Panc1 (cell line): Measurements from ENCODE around the gene MRFAP1L1. TPM values are rescaled to one million over a fixed set of nuclear protein-coding genes. Genes with fewer than 3 reads are reported as not detected.

Source experiments
- ATAC-seq: fragments of 200-7000 bp; cut with Tn5 transposase; 2 replicates; pipeline ENCODE4 v1.9.1; 2020; ENCODE audit warnings: mild to moderate bottlenecking, moderate library complexity
- BruUV-seq: library from RNA; stranded (reverse); fragments of 400-500 nt; replicated peaks from 2 replicates; lab custom pipeline; 2021; lab: Mats Ljungman, UMichigan
- CTCF ChIA-PET: fragments of 300-600 bp; sonication (Branson Sonifier 250); formaldehyde crosslinking; loops from one replicate; lab custom pipeline; 2022; ENCODE audit warnings: antibody characterized with exemption; lab: Charles Lee
- POLR2A ChIA-PET: fragments of 300-600 bp; sonication (Branson Sonifier 250); formaldehyde crosslinking; loops from one replicate; lab custom pipeline; 2022; ENCODE audit warnings: antibody characterized with exemption; lab: Charles Lee
- DNase-seq: peaks from one replicate; pipeline ENCODE4 v3.0.0-alpha.2; 2010; ENCODE audit warnings: low read depth, low spot score
- H3K27ac ChIP-seq: 2 replicates; pipeline ENCODE4 v1.5.1; 2011; ENCODE audit warnings: mild to moderate bottlenecking, low read length, inconsistent platforms
- H3K27me3 ChIP-seq: fragments of 200-500 bp; sonication (Bioruptor generic); 2 replicates; pipeline ENCODE4 v1.6.0; 2014; ENCODE audit warnings: low read length, inconsistent platforms; ENCODE audit not compliant: control insufficient read depth, insufficient read depth
- H3K36me3 ChIP-seq: fragments of 200-500 bp; sonication (Bioruptor generic); 2 replicates; pipeline ENCODE4 v1.5.1; 2014; ENCODE audit warnings: inconsistent platforms, mild to moderate bottlenecking, low read length, moderate library complexity; ENCODE audit not compliant: control insufficient read depth, insufficient read depth
- H3K4me1 ChIP-seq: 2 replicates; pipeline ENCODE4 v1.5.1; 2011; ENCODE audit warnings: inconsistent platforms, mild to moderate bottlenecking, low read length, moderate library complexity; ENCODE audit not compliant: control insufficient read depth, insufficient read depth
- H3K4me3 ChIP-seq, 2 experiments: 2 replicates each; pipeline ENCODE4 v1.5.1; 2011 to 2012; ENCODE audit warnings: low read depth in 2 of 2, low read length in 2 of 2, mild to moderate bottlenecking in 2 of 2, inconsistent platforms in 1 of 2, moderate library complexity in 1 of 2
- H3K9me3 ChIP-seq: fragments of 200-500 bp; sonication (Bioruptor generic); 2 replicates; pipeline ENCODE4 v1.5.1; 2014; ENCODE audit warnings: low read depth, mild to moderate bottlenecking, inconsistent platforms, low read length, moderate library complexity; ENCODE audit not compliant: control insufficient read depth, insufficient read depth
- POLR2AphosphoS5 ChIP-seq: IDR thresholded peaks from 2 replicates; pipeline ENCODE4 v1.6.1; 2012; ENCODE audit warnings: mild to moderate bottlenecking, low read depth, low read length, moderate library complexity
- SIN3A ChIP-seq: IDR thresholded peaks from 2 replicates; pipeline ENCODE4 v1.6.1; 2012; ENCODE audit warnings: low read depth, mild to moderate bottlenecking, low read length, moderate library complexity, borderline replicate concordance; ENCODE audit not compliant: insufficient read depth
- TCF7L2 ChIP-seq: IDR thresholded peaks from 2 replicates; pipeline ENCODE4 v1.6.1; 2011; ENCODE audit warnings: mild to moderate bottlenecking, low read depth, low read length, inconsistent platforms
- in situ Hi-C: cut with HindIII; loops from 2 replicates; pipeline ENCODE4 v1.10.0; 2016; ENCODE audit warnings: low sequenced_read_pairs, low pct_unique_long_range_greater_than_20kb
- intact Hi-C: fragments of 100-400 bp; cut with micrococcal nuclease; formaldehyde crosslinking; loops from one replicate; pipeline ENCODE4 v1.10.0; 2022; ENCODE audit not compliant: unreplicated experiment
- total RNA-seq: library from RNA; stranded (reverse); gene quantifications from one replicate; pipeline ENCODE4 v1.2.1, GENCODE V29; 2021; ENCODE audit not compliant: unreplicated experiment
- TF ChIP-seq, protein P1 (sequence below): fragments of 450-650 bp; IDR thresholded peaks from 2 replicates; pipeline ENCODE4 v1.5.1; 2017; ENCODE audit warnings: mild to moderate bottlenecking
- TF ChIP-seq, protein P2 (sequence below), 2 experiments: IDR thresholded peaks; 2 replicates each; pipeline ENCODE4 v1.6.1; 2011 to 2012; ENCODE audit warnings: low read depth in 2 of 2, control low read depth in 1 of 2, low read length in 1 of 2, mild to moderate bottlenecking in 1 of 2, moderate library complexity in 1 of 2; ENCODE audit not compliant: insufficient read depth in 1 of 2

MRFAP1L1 gene
- total RNA-seq, 1 experiment from 2014 or later: 29.5 TPM

DNA sequence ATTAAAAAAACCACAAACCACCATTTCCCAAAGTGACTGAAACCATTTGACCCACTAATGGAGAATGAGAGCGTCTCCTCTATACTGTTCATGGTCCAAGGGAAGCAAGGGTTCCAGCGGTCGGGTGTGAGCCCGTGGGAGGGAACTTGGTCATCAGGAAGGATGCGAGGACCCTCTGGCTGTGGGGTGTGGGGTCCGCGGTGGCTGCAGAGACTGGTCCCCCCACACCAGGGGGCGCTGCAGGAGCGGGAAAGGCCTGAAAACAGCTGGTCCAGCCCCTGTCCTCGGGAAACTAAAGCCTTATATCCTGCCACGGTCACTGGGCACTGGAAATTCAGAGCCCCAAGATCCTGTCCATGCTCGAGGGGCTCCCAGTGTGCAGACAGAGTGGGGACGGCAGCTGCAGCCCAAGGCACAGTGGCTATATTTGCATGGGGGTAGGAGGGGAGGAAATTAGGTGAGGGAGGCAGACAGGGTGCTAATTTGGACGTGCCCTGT, 10.6 kb upstream of the MRFAP1L1 start:
- TF ChIP-seq, protein P1, sequence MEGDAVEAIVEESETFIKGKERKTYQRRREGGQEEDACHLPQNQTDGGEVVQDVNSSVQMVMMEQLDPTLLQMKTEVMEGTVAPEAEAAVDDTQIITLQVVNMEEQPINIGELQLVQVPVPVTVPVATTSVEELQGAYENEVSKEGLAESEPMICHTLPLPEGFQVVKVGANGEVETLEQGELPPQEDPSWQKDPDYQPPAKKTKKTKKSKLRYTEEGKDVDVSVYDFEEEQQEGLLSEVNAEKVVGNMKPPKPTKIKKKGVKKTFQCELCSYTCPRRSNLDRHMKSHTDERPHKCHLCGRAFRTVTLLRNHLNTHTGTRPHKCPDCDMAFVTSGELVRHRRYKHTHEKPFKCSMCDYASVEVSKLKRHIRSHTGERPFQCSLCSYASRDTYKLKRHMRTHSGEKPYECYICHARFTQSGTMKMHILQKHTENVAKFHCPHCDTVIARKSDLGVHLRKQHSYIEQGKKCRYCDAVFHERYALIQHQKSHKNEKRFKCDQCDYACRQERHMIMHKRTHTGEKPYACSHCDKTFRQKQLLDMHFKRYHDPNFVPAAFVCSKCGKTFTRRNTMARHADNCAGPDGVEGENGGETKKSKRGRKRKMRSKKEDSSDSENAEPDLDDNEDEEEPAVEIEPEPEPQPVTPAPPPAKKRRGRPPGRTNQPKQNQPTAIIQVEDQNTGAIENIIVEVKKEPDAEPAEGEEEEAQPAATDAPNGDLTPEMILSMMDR: peak; percentile 89
- no peak for TF ChIP-seq TCF7L2
- no TSS peak for BruUV-seq
- peaks cover 11% of the 10 kb centered on the region for H3K4me1 ChIP-seq
- ATAC-seq: peak; percentile 71
- H3K36me3 ChIP-seq: no peaks in the 10 kb centered on the region
- DNase-seq: no peak
- POLR2A ChIA-PET: no interaction called here
- no peak overlapping the region for H3K27ac ChIP-seq
- no peaks in the 10 kb centered on the region for H3K27me3 ChIP-seq
- in situ Hi-C loops: no loop called here
- intact Hi-C loops: no loop called here
- H3K4me3 ChIP-seq: 0 out of 4 replicates have a peak overlapping the region, but pooled peaks of 1 of the 2 experiments have one; percentile 24
- no peaks in the 10 kb centered on the region for H3K9me3 ChIP-seq
- CTCF ChIA-PET: interaction anchor here (0.7 to 1.9 kb wide), 4 partner anchors 8 to 154 kb away, joined by 3 to 8 read pairs (median 3); no protein-coding TSS in a partner anchor

DNA sequence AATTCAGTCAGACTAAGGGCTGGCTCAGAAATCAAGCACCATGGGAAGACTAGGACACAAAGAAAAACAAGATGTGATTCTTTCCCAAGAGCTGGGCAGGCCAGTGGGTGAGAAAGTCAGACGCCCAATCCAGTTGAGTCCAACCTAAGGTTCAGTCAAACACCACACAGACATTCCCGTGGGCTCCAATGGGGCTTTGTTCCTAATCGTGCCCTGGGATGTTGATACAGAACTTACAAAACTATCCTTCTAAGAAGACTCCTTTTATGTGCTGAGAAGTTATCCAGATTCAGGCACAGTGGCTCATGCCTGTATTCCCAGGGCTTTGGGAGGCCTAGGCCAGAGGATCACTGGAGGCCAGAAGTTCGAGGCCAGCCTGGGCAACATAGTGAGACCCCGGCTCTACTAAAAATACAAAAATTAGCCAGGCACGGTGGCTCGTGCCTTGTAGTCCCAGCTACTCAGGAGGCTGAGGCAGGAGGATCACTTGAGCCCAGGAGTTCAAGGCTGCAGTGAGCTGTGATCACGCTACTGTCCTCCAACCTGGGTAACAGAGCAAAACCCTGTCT, 10.0 kb upstream of the MRFAP1L1 start:
- H3K4me1 ChIP-seq: peaks cover 14% of the 10 kb centered on the region
- no TSS peak for BruUV-seq
- no peaks in the 10 kb centered on the region for H3K36me3 ChIP-seq
- H3K9me3 ChIP-seq: no peaks in the 10 kb centered on the region
- 0 out of 2 replicates have a peak overlapping the region, but pooled peaks have one; percentile 23 for H3K27ac ChIP-seq
- no peaks in the 10 kb centered on the region for H3K27me3 ChIP-seq
- intact Hi-C loops (loop anchor here (2.0 to 10.0 kb wide), 2 partner anchors 65 to 155 kb away; partner anchors contain the start of gene KIAA0232), in situ Hi-C loops (no loop called here)
- no peak overlapping the region for H3K4me3 ChIP-seq
- ATAC-seq (no peak), DNase-seq (no peak)
- POLR2A ChIA-PET: no interaction called here
- CTCF ChIA-PET: interaction anchor here (0.6 to 1.9 kb wide), 6 partner anchors 9 to 319 kb away, joined by 3 to 8 read pairs (median 3); no protein-coding TSS in a partner anchor
- no peak for TF ChIP-seq TCF7L2
- TF ChIP-seq, protein P2, sequence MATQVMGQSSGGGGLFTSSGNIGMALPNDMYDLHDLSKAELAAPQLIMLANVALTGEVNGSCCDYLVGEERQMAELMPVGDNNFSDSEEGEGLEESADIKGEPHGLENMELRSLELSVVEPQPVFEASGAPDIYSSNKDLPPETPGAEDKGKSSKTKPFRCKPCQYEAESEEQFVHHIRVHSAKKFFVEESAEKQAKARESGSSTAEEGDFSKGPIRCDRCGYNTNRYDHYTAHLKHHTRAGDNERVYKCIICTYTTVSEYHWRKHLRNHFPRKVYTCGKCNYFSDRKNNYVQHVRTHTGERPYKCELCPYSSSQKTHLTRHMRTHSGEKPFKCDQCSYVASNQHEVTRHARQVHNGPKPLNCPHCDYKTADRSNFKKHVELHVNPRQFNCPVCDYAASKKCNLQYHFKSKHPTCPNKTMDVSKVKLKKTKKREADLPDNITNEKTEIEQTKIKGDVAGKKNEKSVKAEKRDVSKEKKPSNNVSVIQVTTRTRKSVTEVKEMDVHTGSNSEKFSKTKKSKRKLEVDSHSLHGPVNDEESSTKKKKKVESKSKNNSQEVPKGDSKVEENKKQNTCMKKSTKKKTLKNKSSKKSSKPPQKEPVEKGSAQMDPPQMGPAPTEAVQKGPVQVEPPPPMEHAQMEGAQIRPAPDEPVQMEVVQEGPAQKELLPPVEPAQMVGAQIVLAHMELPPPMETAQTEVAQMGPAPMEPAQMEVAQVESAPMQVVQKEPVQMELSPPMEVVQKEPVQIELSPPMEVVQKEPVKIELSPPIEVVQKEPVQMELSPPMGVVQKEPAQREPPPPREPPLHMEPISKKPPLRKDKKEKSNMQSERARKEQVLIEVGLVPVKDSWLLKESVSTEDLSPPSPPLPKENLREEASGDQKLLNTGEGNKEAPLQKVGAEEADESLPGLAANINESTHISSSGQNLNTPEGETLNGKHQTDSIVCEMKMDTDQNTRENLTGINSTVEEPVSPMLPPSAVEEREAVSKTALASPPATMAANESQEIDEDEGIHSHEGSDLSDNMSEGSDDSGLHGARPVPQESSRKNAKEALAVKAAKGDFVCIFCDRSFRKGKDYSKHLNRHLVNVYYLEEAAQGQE (IDR thresholded peaks at IDR 0.05; ENCODE audit: insufficient read depth in 1 of 2, low read depth in 2 of 2, low read length in 1 of 2): no peak
- TF ChIP-seq, protein P1: no peak
- TF ChIP-seq SIN3A: no peak
- TF ChIP-seq POLR2AphosphoS5: no peak
